ENCODE results near the gene RRP1B. TPM values are rescaled to one million over a fixed set of nuclear protein-coding genes. Genes with fewer than 3 reads are reported as not detected.

The RRP1B gene
- total RNA-seq, 1 experiment from 2014 or later, result 55.9 TPM

DNA sequence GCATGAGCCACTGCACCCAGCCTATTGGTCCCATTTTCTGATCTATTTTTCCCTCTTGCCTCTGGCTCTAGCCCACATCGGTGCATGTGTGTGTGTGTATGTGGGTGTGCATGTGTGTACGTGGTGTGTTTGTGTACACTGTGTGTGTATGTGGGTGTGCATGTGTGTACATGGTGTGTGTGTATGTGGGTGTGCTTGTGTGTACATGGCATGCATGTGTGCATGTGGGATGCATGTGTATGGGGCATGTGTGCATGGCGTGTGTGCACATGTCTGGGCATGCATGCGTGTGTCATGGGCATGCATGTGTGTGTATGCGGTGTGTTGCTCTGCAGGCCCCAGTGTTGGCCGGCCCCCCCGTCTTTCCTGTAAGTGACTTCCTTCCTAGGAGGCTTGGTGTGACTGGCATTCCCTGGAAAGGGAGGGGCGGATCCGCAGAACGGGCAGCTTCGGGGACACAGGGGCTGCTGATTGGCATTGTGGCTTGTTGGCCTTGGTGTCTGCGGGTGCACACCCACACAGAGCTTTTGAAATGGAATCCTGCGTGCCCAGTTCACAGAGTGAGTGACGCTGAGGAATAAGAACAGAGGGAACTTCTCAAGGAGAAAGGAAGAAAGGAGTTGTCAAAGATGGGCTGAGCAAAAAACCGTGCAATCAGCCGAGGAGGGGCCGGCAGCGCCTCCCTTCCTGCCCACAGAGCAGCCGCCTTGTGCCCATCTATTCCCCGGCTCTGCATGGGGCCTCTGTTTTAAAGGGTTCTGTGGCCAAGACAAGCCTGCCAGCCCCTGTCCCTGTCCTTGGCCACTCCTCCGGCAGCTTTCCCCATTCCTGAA, 67.5 kb downstream of the RRP1B start:
- H3K36me3 ChIP-seq (ENCODE audit: control insufficient read depth in 1 of 2, insufficient read depth in 2 of 2, low read length in 2 of 2), result peaks cover 3 to 12% of the 10 kb centered on the region in 2 experiments; a peak in 1 of 4 replicates
- peaks cover 47 to 61% of the 10 kb centered on the region in 2 experiments for H3K4me1 ChIP-seq (ENCODE audit: control insufficient read depth in 1 of 2, insufficient read depth in 2 of 2, low read length in 2 of 2)
- TF ChIP-seq, protein P1, sequence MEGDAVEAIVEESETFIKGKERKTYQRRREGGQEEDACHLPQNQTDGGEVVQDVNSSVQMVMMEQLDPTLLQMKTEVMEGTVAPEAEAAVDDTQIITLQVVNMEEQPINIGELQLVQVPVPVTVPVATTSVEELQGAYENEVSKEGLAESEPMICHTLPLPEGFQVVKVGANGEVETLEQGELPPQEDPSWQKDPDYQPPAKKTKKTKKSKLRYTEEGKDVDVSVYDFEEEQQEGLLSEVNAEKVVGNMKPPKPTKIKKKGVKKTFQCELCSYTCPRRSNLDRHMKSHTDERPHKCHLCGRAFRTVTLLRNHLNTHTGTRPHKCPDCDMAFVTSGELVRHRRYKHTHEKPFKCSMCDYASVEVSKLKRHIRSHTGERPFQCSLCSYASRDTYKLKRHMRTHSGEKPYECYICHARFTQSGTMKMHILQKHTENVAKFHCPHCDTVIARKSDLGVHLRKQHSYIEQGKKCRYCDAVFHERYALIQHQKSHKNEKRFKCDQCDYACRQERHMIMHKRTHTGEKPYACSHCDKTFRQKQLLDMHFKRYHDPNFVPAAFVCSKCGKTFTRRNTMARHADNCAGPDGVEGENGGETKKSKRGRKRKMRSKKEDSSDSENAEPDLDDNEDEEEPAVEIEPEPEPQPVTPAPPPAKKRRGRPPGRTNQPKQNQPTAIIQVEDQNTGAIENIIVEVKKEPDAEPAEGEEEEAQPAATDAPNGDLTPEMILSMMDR (IDR thresholded peaks at IDR 0.05 in 2 of 3, conservative IDR thresholded peaks at IDR 0.05 in 1 of 3; ENCODE audit: borderline replicate concordance in 1 of 3, insufficient read depth in 1 of 3, low read depth in 2 of 3, low read length in 2 of 3), result no peak
- TF ChIP-seq, protein P2, sequence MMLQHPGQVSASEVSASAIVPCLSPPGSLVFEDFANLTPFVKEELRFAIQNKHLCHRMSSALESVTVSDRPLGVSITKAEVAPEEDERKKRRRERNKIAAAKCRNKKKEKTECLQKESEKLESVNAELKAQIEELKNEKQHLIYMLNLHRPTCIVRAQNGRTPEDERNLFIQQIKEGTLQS (IDR thresholded peaks at IDR 0.05), result no peak
- no peak for TF ChIP-seq EZH2phosphoT487 (IDR thresholded peaks at IDR 0.05; ENCODE audit: borderline replicate concordance)
- TF ChIP-seq ZFX (IDR thresholded peaks at IDR 0.05), result no peak
- no peak for TF ChIP-seq EGR1 (IDR thresholded peaks at IDR 0.05; ENCODE audit: low read depth)
- no peak for TF ChIP-seq CEBPB (IDR thresholded peaks at IDR 0.05; ENCODE audit: low read depth)
- TF ChIP-seq, protein P3, sequence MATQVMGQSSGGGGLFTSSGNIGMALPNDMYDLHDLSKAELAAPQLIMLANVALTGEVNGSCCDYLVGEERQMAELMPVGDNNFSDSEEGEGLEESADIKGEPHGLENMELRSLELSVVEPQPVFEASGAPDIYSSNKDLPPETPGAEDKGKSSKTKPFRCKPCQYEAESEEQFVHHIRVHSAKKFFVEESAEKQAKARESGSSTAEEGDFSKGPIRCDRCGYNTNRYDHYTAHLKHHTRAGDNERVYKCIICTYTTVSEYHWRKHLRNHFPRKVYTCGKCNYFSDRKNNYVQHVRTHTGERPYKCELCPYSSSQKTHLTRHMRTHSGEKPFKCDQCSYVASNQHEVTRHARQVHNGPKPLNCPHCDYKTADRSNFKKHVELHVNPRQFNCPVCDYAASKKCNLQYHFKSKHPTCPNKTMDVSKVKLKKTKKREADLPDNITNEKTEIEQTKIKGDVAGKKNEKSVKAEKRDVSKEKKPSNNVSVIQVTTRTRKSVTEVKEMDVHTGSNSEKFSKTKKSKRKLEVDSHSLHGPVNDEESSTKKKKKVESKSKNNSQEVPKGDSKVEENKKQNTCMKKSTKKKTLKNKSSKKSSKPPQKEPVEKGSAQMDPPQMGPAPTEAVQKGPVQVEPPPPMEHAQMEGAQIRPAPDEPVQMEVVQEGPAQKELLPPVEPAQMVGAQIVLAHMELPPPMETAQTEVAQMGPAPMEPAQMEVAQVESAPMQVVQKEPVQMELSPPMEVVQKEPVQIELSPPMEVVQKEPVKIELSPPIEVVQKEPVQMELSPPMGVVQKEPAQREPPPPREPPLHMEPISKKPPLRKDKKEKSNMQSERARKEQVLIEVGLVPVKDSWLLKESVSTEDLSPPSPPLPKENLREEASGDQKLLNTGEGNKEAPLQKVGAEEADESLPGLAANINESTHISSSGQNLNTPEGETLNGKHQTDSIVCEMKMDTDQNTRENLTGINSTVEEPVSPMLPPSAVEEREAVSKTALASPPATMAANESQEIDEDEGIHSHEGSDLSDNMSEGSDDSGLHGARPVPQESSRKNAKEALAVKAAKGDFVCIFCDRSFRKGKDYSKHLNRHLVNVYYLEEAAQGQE (IDR thresholded peaks at IDR 0.05; ENCODE audit: low read depth), result no peak
- TF ChIP-seq, protein P4, sequence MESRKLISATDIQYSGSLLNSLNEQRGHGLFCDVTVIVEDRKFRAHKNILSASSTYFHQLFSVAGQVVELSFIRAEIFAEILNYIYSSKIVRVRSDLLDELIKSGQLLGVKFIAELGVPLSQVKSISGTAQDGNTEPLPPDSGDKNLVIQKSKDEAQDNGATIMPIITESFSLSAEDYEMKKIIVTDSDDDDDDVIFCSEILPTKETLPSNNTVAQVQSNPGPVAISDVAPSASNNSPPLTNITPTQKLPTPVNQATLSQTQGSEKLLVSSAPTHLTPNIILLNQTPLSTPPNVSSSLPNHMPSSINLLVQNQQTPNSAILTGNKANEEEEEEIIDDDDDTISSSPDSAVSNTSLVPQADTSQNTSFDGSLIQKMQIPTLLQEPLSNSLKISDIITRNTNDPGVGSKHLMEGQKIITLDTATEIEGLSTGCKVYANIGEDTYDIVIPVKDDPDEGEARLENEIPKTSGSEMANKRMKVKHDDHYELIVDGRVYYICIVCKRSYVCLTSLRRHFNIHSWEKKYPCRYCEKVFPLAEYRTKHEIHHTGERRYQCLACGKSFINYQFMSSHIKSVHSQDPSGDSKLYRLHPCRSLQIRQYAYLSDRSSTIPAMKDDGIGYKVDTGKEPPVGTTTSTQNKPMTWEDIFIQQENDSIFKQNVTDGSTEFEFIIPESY (IDR thresholded peaks at IDR 0.05; ENCODE audit: extremely low read depth, insufficient replicate concordance, low read length), result no peak
- peaks cover 98% of the 10 kb centered on the region for H3K79me2 ChIP-seq (ENCODE audit: insufficient read depth, low read length)
- RAD21 ChIA-PET (ENCODE audit: low non-redundant PET in 1 of 2, low total read pairs in 2 of 2, uncharacterized antibody in 2 of 2, unreplicated experiment in 2 of 2), result no interaction called here
- peaks cover 5% of the 10 kb centered on the region; the same call in 1 of the 2 replicates for H4K20me1 ChIP-seq (ENCODE audit: insufficient read depth)
- no peaks in the 10 kb centered on the region for H3K9me2 ChIP-seq (ENCODE audit: insufficient read depth)
- H3K27me3 ChIP-seq (ENCODE audit: insufficient read depth, low read length), result no peaks in the 10 kb centered on the region
- H3K4me3 ChIP-seq (replicated peaks in 1 of 2; ENCODE audit: low read depth in 1 of 2, low read length in 2 of 2), result no peak overlapping the region
- peak overlapping the region; percentile 75 for H3K27ac ChIP-seq (ENCODE audit: low read depth, low read length)
- no peak overlapping the region for H2AFZ ChIP-seq (ENCODE audit: low read depth, low read length, poor library complexity, severe bottlenecking)
- ATAC-seq (no peak), DNase-seq (ENCODE audit: low read depth, low spot score) (no peak)
- POLR2A ChIA-PET, result interaction anchor here (2.0 kb wide), 1 partner anchor 14 kb away, joined by 5 read pairs; no protein-coding TSS in a partner anchor
- no TSS peak for BruUV-seq (replicated peaks)
- peak overlapping the region; percentile 58; the same call in 1 of the 2 replicates for H3K9ac ChIP-seq (ENCODE audit: low read length)
- no peaks in the 10 kb centered on the region for H3K9me3 ChIP-seq (ENCODE audit: control insufficient read depth in 1 of 2, insufficient read depth in 1 of 2, low read depth in 1 of 2, low read length in 2 of 2)
- intact Hi-C loops (cut with micrococcal nuclease), result no loop called here
- H3K4me2 ChIP-seq (ENCODE audit: low read length), result peak overlapping the region; percentile 81
- CTCF ChIA-PET, result no interaction called here
